HG03066 (cell line): ENCODE measurements around the gene PTK6.

Experiments used
- ATAC-seq: cut with Tn5 transposase; IDR thresholded peaks from one replicate; pipeline ENCODE4 v1.9.1; 2021; ENCODE audit warnings: low read depth; ENCODE audit not compliant: unreplicated experiment

PTK6 gene

GRCh38 chr20:63570281-63571086 is 33.3 kb upstream of the PTK6 start:
- no peak for ATAC-seq

- ATAC-seq, result no peak
Measured at GRCh38 chr20:63568986-63569949, 32.1 kb upstream of the PTK6 start.

GRCh38 chr20:63568170-63568981 is 31.2 kb upstream of the PTK6 start:
- ATAC-seq, result no peak

GRCh38 chr20:63567386-63568169 is 30.4 kb upstream of the PTK6 start:
- ATAC-seq, result peak; percentile 72

- ATAC-seq, result no peak
Measured at GRCh38 chr20:63567136-63567385, 29.9 kb upstream of the PTK6 start.

GRCh38 chr20:63566395-63567135 is 29.4 kb upstream of the PTK6 start:
- ATAC-seq, result no peak

- ATAC-seq, result no peak
Measured at GRCh38 chr20:63565699-63566335, 28.6 kb upstream of the PTK6 start.

- ATAC-seq, result no peak
Measured at GRCh38 chr20:63565021-63565698, 28.0 kb upstream of the PTK6 start.

GRCh38 chr20:63564036-63564810 is 27.0 kb upstream of the PTK6 start:
- no peak for ATAC-seq

- ATAC-seq, result no peak
Measured at GRCh38 chr20:63563225-63563935, 26.2 kb upstream of the PTK6 start.

- ATAC-seq, result no peak
Measured at GRCh38 chr20:63562461-63563224, 25.5 kb upstream of the PTK6 start.

- no peak for ATAC-seq
Measured at GRCh38 chr20:63561624-63562396, 24.6 kb upstream of the PTK6 start.

GRCh38 chr20:63560856-63561609 is 23.9 kb upstream of the PTK6 start:
- ATAC-seq, result no peak

GRCh38 chr20:63560333-63560805 is 23.2 kb upstream of the PTK6 start:
- ATAC-seq, result no peak
